HepG2 (cell line): ENCODE measurements around the gene TNFAIP3. TPM values are rescaled to one million over a fixed set of nuclear protein-coding genes. Genes with fewer than 3 reads are reported as not detected.

Experiments
- GTF2F1 ChIP-seq: fragments of 150-350 bp; IDR thresholded peaks from 2 replicates; pipeline ENCODE4 v1.6.1; 2014; ENCODE audit warnings: low read length
- MAX ChIP-seq: IDR thresholded peaks from 2 replicates; pipeline ENCODE4 v1.6.1; 2012; ENCODE audit warnings: inconsistent platforms
- NFE2L2 ChIP-seq: fragments of 150-350 bp; IDR thresholded peaks from 2 replicates; pipeline ENCODE4 v1.6.1; 2014; ENCODE audit warnings: low read length
- NFYC ChIP-seq: IDR thresholded peaks from 2 replicates; pipeline ENCODE4 v1.6.1; 2016; ENCODE audit warnings: missing genetic modification reagents, missing compliant biosample characterization
- PBX2 ChIP-seq: IDR thresholded peaks from 2 replicates; pipeline ENCODE4 v1.6.1; 2016; ENCODE audit warnings: control low read depth
- PRDM4 ChIP-seq: sonication (generic); formaldehyde crosslinking; IDR thresholded peaks from 2 replicates; pipeline ENCODE4 v1.9.0; 2021; ENCODE audit warnings: missing genetic modification reagents, borderline replicate concordance
- SAP130 ChIP-seq: IDR thresholded peaks from 2 replicates; pipeline ENCODE4 v1.6.1; 2016; ENCODE audit warnings: low read depth
- TCF7 ChIP-seq: sonication (generic); IDR thresholded peaks from 2 replicates; pipeline ENCODE4 v1.6.1; 2016; ENCODE audit warnings: antibody characterized with exemption, low read depth
- ZBTB21 ChIP-seq: sonication (generic); formaldehyde crosslinking; IDR thresholded peaks from 2 replicates; pipeline ENCODE4 v1.4.0; 2020; ENCODE audit warnings: missing genetic modification reagents
- ZKSCAN1 ChIP-seq: fragments of 150-350 bp; IDR thresholded peaks from 2 replicates; pipeline ENCODE4 v1.6.1; 2014; ENCODE audit warnings: low read length
- ZKSCAN5 ChIP-seq: sonication (generic); formaldehyde crosslinking; IDR thresholded peaks from 2 replicates; pipeline ENCODE4 v1.5.1; 2020; ENCODE audit warnings: mild to moderate bottlenecking, missing genetic modification reagents
- ZMYM2 ChIP-seq: sonication (generic); formaldehyde crosslinking; IDR thresholded peaks from 2 replicates; pipeline ENCODE4 v1.8.0; 2022; ENCODE audit warnings: mild to moderate bottlenecking, missing genetic modification reagents
- ZNF101 ChIP-seq: sonication (generic); formaldehyde crosslinking; IDR thresholded peaks from 2 replicates; pipeline ENCODE4 v1.4.0; 2020; ENCODE audit warnings: mild to moderate bottlenecking, low read depth, missing genetic modification reagents, borderline replicate concordance
- ZNF12 ChIP-seq: sonication (generic); formaldehyde crosslinking; IDR thresholded peaks from 2 replicates; pipeline ENCODE4 v1.5.0; 2020; ENCODE audit warnings: missing genetic modification reagents
- ZNF274 ChIP-seq: sonication (generic); formaldehyde crosslinking; IDR thresholded peaks from 2 replicates; pipeline ENCODE4 v1.5.1; 2020; ENCODE audit warnings: mild to moderate bottlenecking, missing genetic modification reagents
- ZNF318 ChIP-seq: sonication (generic); formaldehyde crosslinking; IDR thresholded peaks from 2 replicates; pipeline ENCODE4 v1.4.0; 2020; ENCODE audit warnings: mild to moderate bottlenecking, missing genetic modification reagents
- ZNF329 ChIP-seq: sonication (generic); formaldehyde crosslinking; IDR thresholded peaks from 2 replicates; pipeline ENCODE4 v1.9.0; 2021; ENCODE audit warnings: low read depth, mild to moderate bottlenecking, missing genetic modification reagents
- ZNF362 ChIP-seq: sonication (generic); formaldehyde crosslinking; IDR thresholded peaks from 2 replicates; pipeline ENCODE4 v1.4.0; 2020; ENCODE audit warnings: missing genetic modification reagents, mild to moderate bottlenecking, borderline replicate concordance
- ZNF674 ChIP-seq: sonication (generic); formaldehyde crosslinking; IDR thresholded peaks from 2 replicates; pipeline ENCODE4 v1.5.0; 2020; ENCODE audit warnings: low read depth, mild to moderate bottlenecking, missing genetic modification reagents
- polyA plus RNA-seq, 8 experiments: library from polyadenylated mRNA; depleted of rRNA in 3 of 8; stranded (reverse) in 7 of 8; unstranded in 1 of 8; fragments of >200 nt; fragmentation: Illumina TruSeq in 4 of 8; extraction: Trizol in 4 of 8; gene quantifications; 2 replicates each; pipeline versions ENCODE4 v1.2.1 to v1.2.3, GENCODE V29; 2011 to 2016; ENCODE audit warnings: low read depth in 4 of 8, missing spikeins in 1 of 8, mixed read lengths in 1 of 8; ENCODE audit not compliant: insufficient read depth in 1 of 8
- total RNA-seq, 5 experiments: library from RNA; depleted of rRNA; stranded (reverse); fragments of >200 nt; fragmentation: Illumina TruSeq; extraction: Trizol; gene quantifications; 2 replicates each; pipeline ENCODE4 v1.2.3, GENCODE V29; 2016; ENCODE audit warnings: low read depth in 1 of 5

Gene TNFAIP3
- total and polyA plus RNA-seq, 2 of the 13 experiments (the other 11 are each of a cell fraction or from before 2014, with no cell fraction given) = 28.2 to 47.1 TPM

GRCh38 chr6:137870744-137871247 is 3.7 kb downstream of the TNFAIP3 start (continued):
- TF ChIP-seq PRDM4 (CRISPR knock-in tag) (no peak), ZNF274 (CRISPR knock-in tag) (no peak), ZNF12 (no peak), ZNF318 (no peak), MAX (no peak), ZKSCAN5 (CRISPR knock-in tag) (no peak), ZNF101 (CRISPR knock-in tag) (no peak), GTF2F1 (no peak), ZKSCAN1 (no peak), TCF7 (0 out of 2 replicates have a peak, but pooled peaks have one; percentile 13), ZNF362 (CRISPR knock-in tag) (peak; percentile 41; the same call in 1 of the 2 replicates), SAP130 (CRISPR knock-in tag) (peak; percentile 40), NFE2L2 (no peak), ZBTB21 (0 out of 2 replicates have a peak, but pooled peaks have one; percentile 19), ZMYM2 (CRISPR knock-in tag) (no peak), ZNF674 (no peak), ZNF329 (CRISPR knock-in tag) (no peak), PBX2 (no peak), NFYC (CRISPR knock-in tag) (no peak)
